Coronary artery (tissue), 2 donors: ENCODE measurements around the gene FBXL4.

Source experiments
- DNase-seq: peaks from one replicate; pipeline ENCODE4 v3.0.0-alpha.2; 2017; ENCODE audit warnings: low spot score
- H3K27ac ChIP-seq, 2 donors: fragments of 200-600 bp; sonication (generic); one replicate each; pipeline ENCODE4 v1.5.1; 2016 to 2019
- H3K4me3 ChIP-seq: fragments of 200-600 bp; sonication (generic); 2 replicates; pipeline ENCODE4 v1.5.1; 2016; ENCODE audit warnings: mild to moderate bottlenecking, moderate library complexity
- CTCF ChIP-seq: fragments of 200-600 bp; sonication (generic); IDR thresholded peaks from one replicate; pipeline ENCODE4 v1.5.1; 2019; ENCODE audit warnings: antibody characterized with exemption

The FBXL4 gene

GRCh38 chr6:98840996-98841513, 106.7 kb downstream of the FBXL4 start:
- no peak overlapping the region for H3K4me3 ChIP-seq
- no peak for TF ChIP-seq CTCF
- no peak overlapping the region for H3K27ac ChIP-seq
- DNase-seq = no peak

GRCh38 chr6:98840385-98840784, 107.4 kb downstream of the FBXL4 start:
- DNase-seq = no peak
- no peak overlapping the region for H3K4me3 ChIP-seq
- no peak for TF ChIP-seq CTCF
- H3K27ac ChIP-seq = no peak overlapping the region

- no peak overlapping the region for H3K27ac ChIP-seq
- no peak for TF ChIP-seq CTCF
- no peak overlapping the region for H3K4me3 ChIP-seq
- no peak for DNase-seq
Observed at GRCh38 chr6:98839781-98840361, 107.9 kb downstream of the FBXL4 start.

GRCh38 chr6:98838975-98839374, 108.8 kb downstream of the FBXL4 start:
- DNase-seq = no peak
- Histone ChIP-seq H3K4me3 (no peak overlapping the region), H3K27ac (no peak overlapping the region)
- TF ChIP-seq CTCF = no peak

- Histone ChIP-seq H3K27ac (no peak overlapping the region), H3K4me3 (no peak overlapping the region)
- no peak for TF ChIP-seq CTCF
- DNase-seq = no peak
Observed at GRCh38 chr6:98838032-98838431, 109.7 kb downstream of the FBXL4 start.

- TF ChIP-seq CTCF = no peak
- DNase-seq = no peak
- Histone ChIP-seq H3K4me3 (no peak overlapping the region), H3K27ac (no peak overlapping the region)
Observed at GRCh38 chr6:98836962-98837944, 110.5 kb downstream of the FBXL4 start.
